HG03045 (cell line): ENCODE results near the gene LRRK2.
"Not testable (repeated sequence)": the region's sequence is repeated elsewhere in the genome, so short reads cannot be mapped to it uniquely, and the experiment has no call there.

Source experiments
- ATAC-seq: cut with Tn5 transposase; IDR thresholded peaks from one replicate; pipeline ENCODE4 v1.9.1; 2021; ENCODE audit warnings: mild to moderate bottlenecking, moderate library complexity; ENCODE audit not compliant: unreplicated experiment

LRRK2 gene

DNA sequence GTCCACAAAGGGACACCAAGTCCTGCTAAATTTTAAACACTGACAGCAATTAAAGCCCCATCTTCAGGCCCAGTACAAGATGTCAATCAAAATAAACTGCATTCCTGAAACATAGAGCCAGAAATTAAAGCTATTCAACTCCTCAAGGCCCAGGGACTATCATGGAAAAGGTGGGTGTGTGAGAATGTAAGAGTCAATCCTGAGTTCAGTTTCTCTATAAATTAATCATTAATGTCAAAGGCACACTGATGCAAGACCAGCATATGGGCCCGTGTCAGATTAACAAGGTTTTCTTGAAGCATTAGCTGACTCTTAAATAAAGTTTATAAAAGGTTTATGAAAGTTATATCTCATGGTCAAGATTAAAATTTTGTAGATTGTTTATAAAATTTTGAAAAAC, 13.6 kb upstream of the LRRK2 start:
- not testable (repeated sequence) for ATAC-seq

- no peak for ATAC-seq
Measured at GRCh38 chr12:40212566-40212965, 12.2 kb upstream of the LRRK2 start.

GRCh38 chr12:40215982-40216381, 8.8 kb upstream of the LRRK2 start:
- ATAC-seq, result no peak

DNA sequence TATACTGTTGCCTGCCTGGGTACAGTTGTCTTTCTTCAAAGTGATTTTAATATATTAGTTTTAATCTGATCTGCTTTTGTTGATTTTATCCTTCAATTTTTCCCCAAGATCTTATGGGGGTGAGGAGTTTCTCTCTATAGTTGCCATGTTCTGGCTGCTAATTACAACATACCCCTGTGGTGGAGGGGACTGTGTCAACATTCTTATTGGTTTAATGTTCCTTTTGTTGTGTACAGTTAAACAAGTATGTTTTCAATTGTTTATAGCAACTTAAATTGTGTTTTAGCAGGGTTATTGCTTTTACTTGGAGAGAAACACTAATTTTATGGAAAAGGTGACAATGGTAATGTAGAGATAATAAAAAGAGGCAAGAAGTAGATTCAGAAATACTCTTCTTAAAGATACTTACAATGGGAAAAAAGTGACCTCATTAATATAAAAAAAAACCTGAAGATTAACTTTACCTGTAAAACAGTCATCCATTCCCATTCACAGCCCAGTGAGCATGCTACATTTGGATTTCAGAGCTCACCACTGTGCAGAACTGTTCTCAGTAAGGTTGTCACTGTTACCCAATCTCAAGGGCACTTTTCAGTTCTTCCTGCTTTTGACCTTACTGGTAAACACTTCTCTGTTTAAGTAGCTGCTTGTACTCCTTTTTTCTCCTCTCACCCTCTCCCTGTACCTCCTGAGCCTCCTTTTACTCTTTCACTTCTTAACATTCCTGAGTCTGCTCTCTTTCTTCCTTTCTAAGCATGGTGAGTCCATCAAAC, 8.1 kb upstream of the LRRK2 start:
- ATAC-seq, result no peak

- no peak for ATAC-seq
Measured at GRCh38 chr12:40219760-40220159, 5.0 kb upstream of the LRRK2 start.

GRCh38 chr12:40222247-40222646, 2.5 kb upstream of the LRRK2 start:
- ATAC-seq, result no peak

DNA sequence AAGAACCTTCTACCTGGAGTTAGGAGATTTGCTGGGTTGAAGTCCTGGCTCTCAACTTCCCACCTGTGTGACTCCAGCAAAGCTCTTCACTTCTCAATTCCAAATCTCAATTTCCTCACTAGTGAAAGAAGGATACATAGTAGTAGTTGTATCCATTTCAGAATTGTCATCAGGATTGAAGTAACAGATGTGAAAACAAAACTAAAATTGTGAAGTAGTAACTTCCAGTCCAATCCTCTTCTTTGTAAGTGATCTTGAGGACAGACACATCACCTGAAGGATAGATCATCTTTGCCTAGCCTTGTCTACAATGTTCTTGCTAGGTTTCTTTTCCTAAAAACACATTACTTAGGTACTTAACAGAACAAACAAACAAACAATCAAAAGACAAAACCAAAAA, 1.2 kb upstream of the LRRK2 start:
- ATAC-seq, result no peak

GRCh38 chr12:40225337-40225983, 663 bp downstream of the LRRK2 start:
- ATAC-seq, result no peak

DNA sequence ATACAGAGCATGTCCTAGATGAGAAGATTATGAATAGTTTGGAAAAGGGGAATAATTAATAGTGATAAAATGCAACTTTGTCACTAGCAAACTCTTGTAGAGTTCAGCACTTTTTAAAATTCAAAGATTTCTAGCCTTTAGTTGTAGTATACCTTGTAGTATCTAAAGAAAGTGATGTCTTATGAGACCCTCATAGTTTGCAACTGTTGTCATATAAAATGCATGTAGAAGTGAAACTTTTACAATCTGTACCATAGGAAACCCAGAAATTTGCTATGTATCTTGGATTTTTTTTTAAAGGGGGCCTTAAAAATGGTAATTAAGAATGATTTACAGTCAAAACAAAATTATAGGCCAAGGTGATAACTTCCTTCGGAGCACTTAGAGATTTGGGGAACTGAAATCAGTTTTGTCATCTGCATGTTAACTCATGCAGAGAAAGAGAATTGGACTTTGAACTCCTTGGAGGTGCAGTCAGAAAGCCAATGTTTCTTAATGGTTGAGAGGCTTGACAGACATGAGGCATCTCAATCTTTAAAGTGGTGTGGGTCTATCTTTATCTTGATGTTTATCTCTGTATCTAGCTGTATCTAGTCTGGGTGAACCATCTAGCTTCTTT, 1.3 kb downstream of the LRRK2 start:
- peak; percentile 47 for ATAC-seq

DNA sequence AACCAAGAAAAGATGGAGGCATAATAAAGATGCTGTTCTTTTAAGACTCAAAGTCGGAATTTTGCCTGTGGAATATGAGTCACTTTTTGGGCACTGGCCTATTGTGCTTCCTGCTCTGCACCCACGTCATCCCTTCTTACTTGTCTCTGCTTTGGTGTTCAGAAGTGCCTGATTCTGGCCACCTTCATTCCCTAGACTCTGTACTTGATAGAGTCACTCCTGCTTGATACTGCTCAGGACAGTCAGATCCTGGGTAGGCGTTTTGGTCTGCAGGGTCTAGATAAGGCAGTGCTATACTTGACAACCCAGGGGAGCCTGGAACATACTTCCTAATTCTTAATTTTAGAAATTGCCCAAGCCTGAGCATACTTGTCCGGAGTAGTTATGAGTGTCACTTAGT, 1.9 kb downstream of the LRRK2 start:
- no peak for ATAC-seq

DNA sequence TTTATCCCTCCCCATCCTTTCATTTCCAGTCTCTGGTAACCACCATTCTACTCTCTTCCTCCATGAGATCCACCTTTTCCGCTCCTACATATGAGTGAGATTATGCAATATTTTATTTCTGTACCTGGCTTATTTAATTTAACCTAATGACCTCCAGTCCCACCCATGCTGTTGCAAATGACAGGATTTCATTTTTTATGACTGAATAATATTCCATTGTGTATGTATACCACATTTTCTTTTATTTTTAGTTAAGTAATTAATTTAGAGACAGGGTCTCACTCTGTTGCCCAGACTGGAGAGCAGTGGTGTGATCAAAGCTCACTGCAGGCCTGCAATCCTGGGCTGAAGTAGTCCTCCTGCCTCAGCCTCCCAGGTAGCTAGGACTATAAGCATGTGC, 2.6 kb downstream of the LRRK2 start:
- no peak for ATAC-seq

DNA sequence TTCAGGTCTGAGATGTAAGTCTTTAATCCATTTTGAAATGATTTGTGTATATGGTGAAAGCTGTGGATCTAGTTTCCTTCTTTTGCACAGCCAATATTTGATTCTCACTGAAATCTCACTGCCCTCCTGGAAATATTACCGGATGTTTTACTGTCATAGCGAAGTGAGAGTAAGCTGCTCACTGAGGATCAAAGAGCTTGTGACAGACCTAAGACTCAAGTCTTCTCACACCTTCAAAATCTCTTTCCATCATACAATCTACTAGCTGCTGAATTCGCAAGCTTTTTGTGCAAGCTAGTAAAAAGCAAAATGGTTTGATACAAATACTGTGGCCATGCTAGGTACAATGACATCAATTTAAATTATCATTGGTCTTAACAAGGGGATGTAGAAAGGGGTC, 3.9 kb downstream of the LRRK2 start:
- no peak for ATAC-seq

- no peak for ATAC-seq
Measured at GRCh38 chr12:40229690-40230651, 5.2 kb downstream of the LRRK2 start.

- no peak for ATAC-seq
Measured at GRCh38 chr12:40232602-40233001, 7.8 kb downstream of the LRRK2 start.

- no peak for ATAC-seq
Measured at GRCh38 chr12:40233741-40234367, 9.1 kb downstream of the LRRK2 start.

- no peak for ATAC-seq
Measured at GRCh38 chr12:40236357-40236850, 11.6 kb downstream of the LRRK2 start.

DNA sequence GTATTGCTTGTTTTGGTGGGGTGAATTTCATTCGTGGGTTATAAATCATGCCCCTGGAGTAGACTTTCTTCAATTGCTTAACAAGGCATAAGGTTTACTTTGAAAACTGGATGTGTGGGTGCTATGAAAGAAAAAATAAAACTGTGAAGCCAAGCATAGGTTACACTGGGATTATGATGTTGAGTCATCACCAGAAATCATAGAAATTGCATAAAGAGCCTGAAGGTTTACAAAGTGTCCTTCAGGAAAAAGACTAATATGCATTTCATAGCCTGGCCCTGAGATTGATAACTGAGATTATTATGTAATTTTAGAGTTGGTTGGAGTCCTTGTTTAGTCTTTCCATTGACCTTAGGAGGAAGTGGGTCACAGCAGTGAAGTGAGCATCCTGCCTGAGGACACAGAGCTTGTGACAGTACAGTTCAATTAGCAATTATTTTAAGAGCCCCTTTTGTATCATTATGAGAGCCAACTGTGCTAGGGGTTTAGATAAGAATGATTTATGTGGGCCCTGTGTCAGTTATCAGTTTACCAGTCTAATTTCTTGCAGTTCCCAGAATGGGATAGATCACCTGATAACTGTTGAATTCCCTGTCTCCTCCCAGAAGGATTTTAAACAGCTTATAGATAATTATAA, 13.6 kb downstream of the LRRK2 start:
- ATAC-seq, result no peak

DNA sequence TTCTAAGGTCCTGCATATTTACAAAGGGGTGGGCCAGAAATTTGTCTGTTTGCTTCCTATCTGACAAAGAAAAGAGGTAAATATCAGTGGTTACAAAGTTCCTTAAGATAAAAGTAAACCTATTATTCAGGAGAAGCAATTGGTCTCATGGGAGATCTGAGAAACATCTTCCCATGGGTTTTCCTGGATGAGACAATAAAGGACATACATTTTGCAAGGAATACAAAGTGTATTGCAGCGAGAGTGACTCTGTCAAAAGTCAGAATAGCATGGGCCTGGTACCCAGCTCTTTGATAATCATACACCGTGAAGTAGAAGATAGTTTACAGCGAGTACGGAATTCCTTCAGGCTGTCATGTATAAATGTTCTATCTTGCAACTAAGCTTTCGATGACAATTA, 14.2 kb downstream of the LRRK2 start:
- ATAC-seq, result no peak

DNA sequence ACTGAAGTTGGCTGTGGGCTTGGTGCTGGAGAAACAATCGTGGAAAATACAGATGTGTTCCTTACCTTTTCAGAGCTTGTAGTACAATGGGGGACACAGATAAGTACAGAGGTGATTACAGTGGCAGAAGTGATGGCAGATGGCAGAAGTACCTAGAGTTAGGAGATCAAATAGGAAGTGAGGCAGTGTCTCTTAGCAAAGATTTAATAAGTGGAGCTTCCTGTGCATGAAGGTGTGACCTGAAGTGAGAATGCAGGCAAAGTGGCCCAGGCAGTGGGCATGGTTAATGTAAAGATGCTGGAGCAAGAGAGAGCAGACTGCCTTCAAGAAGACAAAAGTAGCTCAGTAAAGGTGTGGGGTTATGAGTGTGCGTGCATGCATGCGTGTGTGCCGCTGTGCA, 16.0 kb downstream of the LRRK2 start:
- no peak for ATAC-seq

DNA sequence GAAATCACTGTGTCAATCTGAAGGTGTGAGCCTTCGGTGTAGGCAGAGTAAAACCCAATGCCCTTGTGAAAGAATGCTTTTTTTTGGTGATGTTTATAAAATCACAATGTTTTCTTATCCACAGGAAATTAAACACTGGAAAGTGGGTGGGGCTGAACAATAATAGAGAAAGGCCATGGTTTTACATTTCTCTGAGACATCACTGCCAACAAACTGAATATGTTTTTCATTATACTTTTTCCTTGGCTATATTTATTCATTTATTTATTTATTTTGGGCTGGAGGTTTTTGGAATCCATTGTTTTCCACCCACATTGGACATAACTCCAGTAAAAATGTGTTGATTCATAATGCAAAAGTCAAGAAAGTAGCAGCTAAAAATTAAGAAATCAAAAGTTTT, 16.9 kb downstream of the LRRK2 start:
- no peak for ATAC-seq
